Osteocyte (in vitro differentiated cells): ENCODE results near the gene CDH4. TPM values are rescaled to one million over a fixed set of nuclear protein-coding genes. Genes with fewer than 3 reads are reported as not detected.

Experiments
- DNase-seq: peaks from one replicate; pipeline ENCODE4 v3.0.0; 2021; ENCODE audit warnings: mixed read lengths; ENCODE audit not compliant: unreplicated experiment; ENCODE audit errors: extremely low spot score
- H3K27ac Mint-ChIP-seq: one replicate; pipeline ENCODE4 v1.8.0; 2021; ENCODE audit warnings: mild to moderate bottlenecking, mixed read lengths; ENCODE audit not compliant: unreplicated experiment
- H3K27me3 Mint-ChIP-seq: one replicate; pipeline ENCODE4 v1.8.0; 2021; ENCODE audit warnings: mixed read lengths; ENCODE audit not compliant: unreplicated experiment
- H3K36me3 Mint-ChIP-seq: one replicate; pipeline ENCODE4 v1.8.0; 2021; ENCODE audit warnings: mixed read lengths; ENCODE audit not compliant: unreplicated experiment
- H3K4me1 Mint-ChIP-seq: one replicate; pipeline ENCODE4 v1.8.0; 2021; ENCODE audit warnings: mixed read lengths; ENCODE audit not compliant: unreplicated experiment
- H3K4me3 Mint-ChIP-seq: one replicate; pipeline ENCODE4 v1.8.0; 2021; ENCODE audit warnings: mild to moderate bottlenecking, moderate library complexity, mixed read lengths; ENCODE audit not compliant: unreplicated experiment
- H3K9me3 Mint-ChIP-seq: one replicate; pipeline ENCODE4 v1.8.0; 2021; ENCODE audit warnings: mixed read lengths; ENCODE audit not compliant: unreplicated experiment
- CTCF ChIP-seq: fragments of 200-600 bp; sonication (generic); IDR thresholded peaks from 2 replicates; pipeline ENCODE4 v1.5.0; 2021; ENCODE audit warnings: antibody characterized with exemption, mild to moderate bottlenecking, moderate library complexity
- total RNA-seq: library from RNA; stranded (reverse); gene quantifications from 2 replicates; pipeline ENCODE4 v1.2.1, GENCODE V29; 2021

CDH4 gene
- total RNA-seq, 1 donor from 2014 or later, result 1.3 TPM

- Mint-ChIP-seq H3K27ac (no peak overlapping the region), H3K27me3 (no peaks in the 10 kb centered on the region), H3K36me3 (no peaks in the 10 kb centered on the region), H3K4me1 (peaks cover 29% of the 10 kb centered on the region), H3K9me3 (no peaks in the 10 kb centered on the region), H3K4me3 (no peak overlapping the region)
- TF ChIP-seq CTCF, result no peak
- DNase-seq, result peak; percentile 25
Observed at GRCh38 chr20:61957961-61958715, 706.1 kb downstream of the CDH4 start.

GRCh38 chr20:61958773-61959700 is 707.0 kb downstream of the CDH4 start:
- no peaks in the 10 kb centered on the region for H3K9me3 Mint-ChIP-seq
- H3K36me3 Mint-ChIP-seq, result no peaks in the 10 kb centered on the region
- peaks cover 29% of the 10 kb centered on the region for H3K4me1 Mint-ChIP-seq
- H3K27ac Mint-ChIP-seq, result no peak overlapping the region
- H3K4me3 Mint-ChIP-seq, result no peak overlapping the region
- DNase-seq, result peak; percentile 75
- no peaks in the 10 kb centered on the region for H3K27me3 Mint-ChIP-seq
- no peak for TF ChIP-seq CTCF

GRCh38 chr20:61960836-61961235 is 708.8 kb downstream of the CDH4 start:
- Mint-ChIP-seq H3K36me3 (no peaks in the 10 kb centered on the region), H3K9me3 (no peaks in the 10 kb centered on the region), H3K27me3 (no peaks in the 10 kb centered on the region), H3K27ac (no peak overlapping the region), H3K4me1 (peaks cover 13% of the 10 kb centered on the region), H3K4me3 (no peak overlapping the region)
- no peak for TF ChIP-seq CTCF
- peak; percentile 40 for DNase-seq

- TF ChIP-seq CTCF, result no peak
- H3K9me3 Mint-ChIP-seq, result no peaks in the 10 kb centered on the region
- DNase-seq, result peak; percentile 83
- H3K27me3 Mint-ChIP-seq, result no peaks in the 10 kb centered on the region
- H3K36me3 Mint-ChIP-seq, result no peaks in the 10 kb centered on the region
- no peak overlapping the region for H3K4me3 Mint-ChIP-seq
- no peak overlapping the region for H3K27ac Mint-ChIP-seq
- no peaks in the 10 kb centered on the region for H3K4me1 Mint-ChIP-seq
Observed at GRCh38 chr20:61963149-61963548, 711.1 kb downstream of the CDH4 start.
